GM18507 (cell line): ENCODE data around the gene DGKA.
"Not testable (repeated sequence)": the region's sequence is repeated elsewhere in the genome, so short reads cannot be mapped to it uniquely, and the experiment has no call there.

Source experiments
- DNase-seq: peaks from one replicate; pipeline ENCODE4 v3.0.0; 2011; ENCODE audit warnings: low read depth; ENCODE audit not compliant: insufficient read length; ENCODE audit errors: extremely low spot score
- FAIRE-seq: peaks from 2 replicates; lab custom pipeline; 2011; peaks lifted over from hg19 to GRCh38; lab: Jason Lieb, UNC

Gene DGKA

GRCh38 chr12:55963760-55964159 lies 32.8 kb downstream of the DGKA start:
- FAIRE-seq: no peak
- no peak for DNase-seq

- FAIRE-seq (no peak), DNase-seq (no peak)
Observed at GRCh38 chr12:55965240-55965639, 34.3 kb downstream of the DGKA start.

- FAIRE-seq: no peak
- no peak for DNase-seq
Observed at GRCh38 chr12:55965941-55966407, 35.0 kb downstream of the DGKA start, which contains the start of gene PMEL. Gene PMEL (minus strand): TSS chr12:55966042. CDS start chr12:55966011, 31 bp downstream.

- DNase-seq: peak; percentile 87
- FAIRE-seq: peak; percentile 89
Observed at GRCh38 chr12:55966408-55967281, 35.7 kb downstream of the DGKA start, which contains the start of gene CDK2. Gene CDK2 (plus strand): TSS chr12:55966830. CDS start chr12:55967009, 179 bp downstream.

- DNase-seq (no peak), FAIRE-seq (no peak)
Observed at GRCh38 chr12:55969356-55969755, 38.4 kb downstream of the DGKA start.

GRCh38 chr12:55970775-55971174 lies 39.8 kb downstream of the DGKA start:
- no peak for FAIRE-seq
- DNase-seq: no peak

- DNase-seq: no peak
- no peak for FAIRE-seq
Observed at GRCh38 chr12:55972042-55972441, 41.1 kb downstream of the DGKA start.

- no peak for FAIRE-seq
Observed at GRCh38 chr12:55972456-55972855, 41.5 kb downstream of the DGKA start.

GRCh38 chr12:55972911-55973598 lies 42.1 kb downstream of the DGKA start:
- no peak for DNase-seq
- FAIRE-seq: peak; percentile 45

More at GRCh38 chr12:55972456-55972855, 41.5 kb downstream of the DGKA start:
- no peak for DNase-seq

- FAIRE-seq (peak; percentile 100), DNase-seq (peak; percentile 88)
Observed at GRCh38 chr12:55973599-55974307, 42.8 kb downstream of the DGKA start, which contains the start of gene RAB5B. Gene RAB5B (plus strand): TSS chr12:55974078. CDS start chr12:55986961, 12,883 bp downstream.

- no peak for FAIRE-seq
- no peak for DNase-seq
Observed at GRCh38 chr12:55974308-55974730, 43.4 kb downstream of the DGKA start.

- DNase-seq (no peak), FAIRE-seq (no peak)
Observed at GRCh38 chr12:55978393-55978792, 47.4 kb downstream of the DGKA start.

GRCh38 chr12:55979069-55979468 lies 48.1 kb downstream of the DGKA start:
- DNase-seq (no peak), FAIRE-seq (no peak)

- not testable (repeated sequence) for FAIRE-seq, DNase-seq
Observed at GRCh38 chr12:55981882-55982281, 50.9 kb downstream of the DGKA start.

GRCh38 chr12:55982319-55982936 lies 51.5 kb downstream of the DGKA start:
- peak; percentile 83 for FAIRE-seq

GRCh38 chr12:55983232-55983842 lies 52.4 kb downstream of the DGKA start:
- no peak for DNase-seq
- FAIRE-seq: no peak

More at GRCh38 chr12:55982319-55982936, 51.5 kb downstream of the DGKA start:
- peak; percentile 36 for DNase-seq

GRCh38 chr12:55984861-55985260 lies 53.9 kb downstream of the DGKA start:
- FAIRE-seq (no peak), DNase-seq (no peak)

GRCh38 chr12:55985341-55985740 lies 54.4 kb downstream of the DGKA start:
- DNase-seq (no peak), FAIRE-seq (no peak)

GRCh38 chr12:55985976-55986375 lies 55.0 kb downstream of the DGKA start:
- not testable (repeated sequence) for FAIRE-seq, DNase-seq
